NCI-H2171 treated with DMSO at 0.1 percent for 48 hours (cell line): Measurements from ENCODE around the gene BUD13.

Experiments used
- DNase-seq: peaks from one replicate; lab custom pipeline; 2025; lab: John Stamatoyannopoulos, UW

The BUD13 gene

GRCh38 chr11:116750070-116750718, 22.6 kb downstream of the BUD13 start:
- no peak for DNase-seq

GRCh38 chr11:116742104-116742503, 30.7 kb downstream of the BUD13 start:
- no peak for DNase-seq

GRCh38 chr11:116740741-116741140, 32.0 kb downstream of the BUD13 start:
- no peak for DNase-seq

GRCh38 chr11:116738975-116739374, 33.8 kb downstream of the BUD13 start:
- DNase-seq, result no peak

GRCh38 chr11:116736763-116737162, 36.0 kb downstream of the BUD13 start:
- DNase-seq, result no peak

- DNase-seq, result no peak
These were observed 38.7 kb downstream of the BUD13 start for GRCh38 chr11:116733969-116734508.

GRCh38 chr11:116733043-116733755, 39.6 kb downstream of the BUD13 start:
- DNase-seq, result no peak

- peak; percentile 59 for DNase-seq
These were observed 40.3 kb downstream of the BUD13 start for GRCh38 chr11:116732271-116733042.

GRCh38 chr11:116731821-116732220, 41.0 kb downstream of the BUD13 start:
- DNase-seq, result no peak

- DNase-seq, result no peak
These were observed 41.6 kb downstream of the BUD13 start for GRCh38 chr11:116731097-116731761.

- DNase-seq, result no peak
These were observed 42.2 kb downstream of the BUD13 start for GRCh38 chr11:116730601-116731000.

GRCh38 chr11:116730241-116730561, 42.6 kb downstream of the BUD13 start:
- DNase-seq, result no peak

GRCh38 chr11:116729501-116730240, 43.1 kb downstream of the BUD13 start:
- no peak for DNase-seq

- DNase-seq, result no peak
These were observed 44.8 kb downstream of the BUD13 start for GRCh38 chr11:116727990-116728389.

GRCh38 chr11:116725434-116726221, 47.2 kb downstream of the BUD13 start:
- DNase-seq, result no peak

GRCh38 chr11:116724813-116725212, 48.0 kb downstream of the BUD13 start:
- no peak for DNase-seq

GRCh38 chr11:116723511-116723910, 49.3 kb downstream of the BUD13 start:
- DNase-seq, result no peak

GRCh38 chr11:116721988-116722387, 50.8 kb downstream of the BUD13 start:
- DNase-seq, result no peak

GRCh38 chr11:116720895-116721294, 51.9 kb downstream of the BUD13 start:
- no peak for DNase-seq

GRCh38 chr11:116718955-116719501, 53.8 kb downstream of the BUD13 start:
- no peak for DNase-seq
